ENCODE results near the gene HELZ2.
"Not testable (repeated sequence)": the region's sequence is repeated elsewhere in the genome, so short reads cannot be mapped to it uniquely, and the experiment has no call there.

Gene HELZ2, protein sequence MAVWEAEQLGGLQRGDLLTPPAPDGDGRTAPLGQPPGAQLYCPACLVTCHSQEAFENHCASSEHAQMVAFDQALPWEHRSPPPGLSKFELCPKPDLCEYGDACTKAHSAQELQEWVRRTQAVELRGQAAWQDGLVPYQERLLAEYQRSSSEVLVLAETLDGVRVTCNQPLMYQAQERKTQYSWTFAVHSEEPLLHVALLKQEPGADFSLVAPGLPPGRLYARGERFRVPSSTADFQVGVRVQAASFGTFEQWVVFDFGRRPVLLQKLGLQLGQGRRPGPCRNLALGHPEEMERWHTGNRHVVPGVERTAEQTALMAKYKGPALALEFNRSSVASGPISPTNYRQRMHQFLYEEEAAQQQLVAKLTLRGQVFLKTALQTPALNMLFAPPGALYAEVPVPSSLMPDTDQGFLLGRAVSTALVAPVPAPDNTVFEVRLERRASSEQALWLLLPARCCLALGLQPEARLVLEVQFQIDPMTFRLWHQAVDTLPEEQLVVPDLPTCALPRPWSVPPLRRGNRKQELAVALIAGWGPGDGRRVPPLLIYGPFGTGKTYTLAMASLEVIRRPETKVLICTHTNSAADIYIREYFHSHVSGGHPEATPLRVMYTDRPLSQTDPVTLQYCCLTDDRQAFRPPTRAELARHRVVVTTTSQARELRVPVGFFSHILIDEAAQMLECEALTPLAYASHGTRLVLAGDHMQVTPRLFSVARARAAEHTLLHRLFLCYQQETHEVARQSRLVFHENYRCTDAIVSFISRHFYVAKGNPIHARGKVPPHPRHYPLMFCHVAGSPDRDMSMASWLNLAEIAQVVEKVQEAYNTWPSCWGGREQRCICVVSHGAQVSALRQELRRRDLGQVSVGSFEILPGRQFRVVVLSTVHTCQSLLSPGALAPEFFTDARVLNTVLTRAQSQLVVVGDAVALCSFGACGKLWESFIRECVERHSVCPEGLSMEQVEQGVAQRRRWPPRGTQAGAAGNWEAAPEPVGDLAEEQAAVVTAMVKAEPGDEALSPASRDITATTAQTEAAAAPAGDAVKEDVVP (N-terminal part only)

DNA sequence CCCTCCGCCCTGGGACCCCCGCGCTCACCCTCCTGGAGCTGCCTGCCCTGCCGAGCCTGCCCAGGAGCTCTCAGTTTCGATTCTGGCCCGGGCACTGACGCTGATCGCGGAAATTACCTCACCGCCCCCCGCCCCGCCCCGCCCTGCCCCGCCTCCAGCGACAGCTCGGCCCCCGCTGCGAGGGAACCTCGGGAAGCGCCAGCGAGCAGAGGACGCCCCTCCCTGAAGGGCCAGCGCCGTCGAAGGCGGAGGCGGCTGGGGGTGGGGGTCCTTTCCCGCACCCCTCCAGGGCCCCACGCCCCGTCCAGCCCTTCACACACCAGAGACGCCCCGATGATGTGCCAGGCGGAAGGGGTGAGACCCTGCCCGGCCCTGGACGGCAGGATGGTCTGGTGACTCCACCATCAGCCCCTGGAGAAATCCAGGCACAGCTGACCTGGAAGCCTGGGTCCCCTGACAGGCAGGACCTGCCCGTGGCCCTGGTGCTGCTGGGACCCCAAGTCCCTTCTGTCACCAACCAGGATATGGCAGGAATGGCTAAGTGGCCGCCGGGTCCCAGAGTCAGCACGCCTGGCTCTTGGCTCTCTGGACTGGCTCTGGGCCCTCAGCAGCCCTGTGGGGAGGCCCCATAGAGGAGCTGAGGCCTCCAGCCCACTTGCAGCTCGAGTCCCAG lies at the start of gene HELZ2:
Gene HELZ2, minus strand, starts transcription at position 84 of the 673 bp plus-strand sequence. CDS start 1,854 bp downstream, outside the sequence.
- peak; percentile 58 for DNase-seq

DNA sequence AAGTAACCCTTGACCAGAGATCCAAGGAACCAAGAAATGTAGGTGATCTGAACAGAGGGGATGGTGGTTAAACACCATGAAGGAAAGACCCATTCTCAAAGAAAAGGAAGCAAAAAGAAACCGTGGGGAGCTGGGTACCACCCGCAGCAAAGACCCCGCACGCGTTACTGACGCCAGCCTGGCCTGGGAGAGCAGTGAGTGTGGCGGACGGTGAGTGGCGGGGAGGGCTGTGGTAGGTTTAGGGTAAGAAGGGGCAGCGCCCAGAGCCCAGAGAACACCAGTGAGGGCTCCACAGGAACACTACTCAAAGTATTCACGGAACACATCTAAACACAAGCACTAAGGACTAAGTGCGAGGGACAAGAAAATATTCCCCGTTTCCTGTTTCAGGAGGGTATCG lies 48.7 kb upstream of the HELZ2 start:
- DNase-seq, result no peak

DNA sequence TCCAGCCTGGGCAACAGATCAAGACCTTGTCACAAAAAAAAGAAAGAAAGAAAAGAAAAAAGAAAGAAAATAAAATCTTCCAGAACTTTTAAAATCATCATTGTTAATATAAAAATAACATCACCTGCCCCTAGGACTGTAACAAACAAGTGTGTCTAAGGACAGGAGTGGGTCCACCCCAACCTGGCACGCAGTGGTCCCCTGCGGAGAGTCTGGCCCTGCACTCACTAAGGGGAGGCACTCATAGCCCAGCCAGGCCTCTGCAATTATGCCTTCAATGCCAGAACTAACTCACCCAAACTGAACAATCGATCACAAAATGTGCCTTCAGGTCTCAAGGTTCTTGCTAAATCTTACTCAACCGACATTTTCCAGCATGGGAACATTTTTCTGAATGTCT lies 48.1 kb upstream of the HELZ2 start:
- DNase-seq, result no peak

DNA sequence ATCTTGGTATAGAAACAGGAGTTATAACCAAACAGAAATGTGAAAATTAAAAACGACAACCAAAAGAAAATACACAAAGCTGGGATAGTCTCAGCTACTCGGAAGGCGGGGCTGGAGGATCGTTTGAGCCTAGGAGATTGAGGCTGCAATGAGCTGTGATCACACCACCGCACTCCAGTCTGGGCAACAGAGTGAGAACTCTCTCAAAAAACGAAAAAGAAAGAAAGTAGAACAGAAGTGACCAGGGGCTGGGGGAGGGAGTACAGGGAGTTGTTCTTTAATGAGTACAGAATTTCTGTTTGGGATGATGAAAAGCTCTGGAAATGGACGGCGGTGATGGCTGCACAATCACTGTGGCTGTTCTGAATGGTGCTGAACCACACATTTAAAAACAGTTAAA lies 47.0 kb upstream of the HELZ2 start:
- DNase-seq, result no peak

DNA sequence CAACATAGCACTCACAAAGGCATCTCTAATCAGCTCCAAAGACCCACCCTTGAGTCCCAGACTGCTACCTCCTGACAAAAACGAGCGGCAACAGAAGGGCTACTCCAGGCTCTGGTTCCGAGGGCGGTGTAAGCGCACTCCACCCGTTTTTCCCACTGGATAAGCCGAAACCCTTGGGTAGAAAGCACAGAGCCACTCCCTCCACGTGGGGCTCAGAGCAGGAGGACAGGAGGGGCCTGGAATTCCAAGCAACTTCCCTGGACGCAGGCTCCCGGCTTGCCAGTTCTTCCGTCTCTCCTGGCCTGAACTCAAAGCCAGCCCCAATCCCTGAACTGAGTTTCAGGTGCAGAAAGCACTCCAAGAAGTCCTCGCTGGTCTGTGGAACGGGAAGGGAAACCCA lies 45.5 kb upstream of the HELZ2 start:
- no peak for DNase-seq

DNA sequence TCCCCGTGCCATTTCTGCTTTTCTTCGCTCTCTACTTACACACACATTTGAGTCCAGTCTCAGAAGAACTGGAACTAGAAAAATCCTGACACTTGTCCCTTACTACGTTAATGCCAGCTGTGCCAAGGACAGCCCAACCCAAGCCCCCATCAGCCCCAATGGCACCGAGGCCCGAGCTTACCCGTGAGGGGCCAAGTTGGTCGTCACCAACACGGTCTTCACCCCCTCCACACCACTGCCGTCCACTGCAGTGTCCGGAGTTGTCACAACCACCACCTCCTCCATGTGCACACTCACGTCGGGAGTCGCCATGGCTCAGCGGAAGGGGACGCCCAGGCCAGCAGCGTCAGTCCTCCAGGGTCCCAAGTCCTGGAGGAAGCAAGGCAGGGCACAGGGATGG lies 45.0 kb upstream of the HELZ2 start:
- DNase-seq, result no peak

DNA sequence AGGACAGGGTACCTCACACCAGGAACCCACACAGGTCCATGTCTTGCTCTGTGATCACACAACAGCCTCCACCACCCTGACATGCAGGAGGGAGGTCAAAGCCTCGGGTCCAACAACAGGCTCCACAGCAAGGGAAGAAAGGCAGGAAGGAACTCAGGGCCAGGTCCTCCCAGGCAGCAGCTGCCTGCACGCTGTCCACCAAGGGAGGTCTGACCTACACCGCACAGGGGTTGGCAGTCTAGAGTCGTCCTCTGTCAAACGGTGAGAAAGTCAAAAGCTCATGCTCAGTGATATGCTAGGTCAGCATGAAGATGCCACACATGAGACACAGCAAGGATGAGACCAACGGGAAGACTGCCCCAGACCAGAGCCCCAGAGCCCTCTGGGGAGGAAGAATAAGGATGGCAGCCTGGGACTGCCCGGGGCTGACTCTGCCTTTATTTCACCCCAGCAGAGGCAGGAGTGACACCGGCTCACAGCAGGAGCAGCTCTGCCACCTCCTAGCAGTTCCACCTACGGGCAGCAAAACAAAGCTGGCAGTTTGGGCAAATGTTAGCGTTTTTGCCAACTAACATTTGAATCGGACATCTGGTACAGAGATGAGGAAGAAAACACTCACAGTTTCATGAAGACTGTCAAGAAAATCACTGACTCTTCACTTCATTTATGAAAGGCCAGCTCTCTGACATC lies 44.4 kb upstream of the HELZ2 start:
- DNase-seq, result no peak

DNA sequence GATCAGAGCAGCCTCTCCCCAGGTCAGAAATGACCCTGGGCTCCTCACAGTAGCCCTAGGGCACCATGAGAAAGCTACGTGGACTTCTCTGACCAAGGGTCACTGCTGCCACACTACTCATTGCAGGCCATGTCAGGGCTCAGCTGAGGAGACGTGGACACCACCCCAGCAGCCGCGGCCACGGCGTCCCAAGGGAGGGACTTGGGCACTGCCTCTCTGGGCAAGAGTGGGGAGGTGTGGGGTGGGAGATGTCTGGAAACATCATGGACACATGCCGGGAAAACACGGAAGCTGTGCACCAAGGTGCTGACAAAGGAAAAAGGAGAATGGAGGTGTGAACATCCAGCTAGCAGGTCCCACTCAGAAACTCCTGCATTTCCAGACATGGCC lies 43.8 kb upstream of the HELZ2 start:
- DNase-seq, result no peak

DNA sequence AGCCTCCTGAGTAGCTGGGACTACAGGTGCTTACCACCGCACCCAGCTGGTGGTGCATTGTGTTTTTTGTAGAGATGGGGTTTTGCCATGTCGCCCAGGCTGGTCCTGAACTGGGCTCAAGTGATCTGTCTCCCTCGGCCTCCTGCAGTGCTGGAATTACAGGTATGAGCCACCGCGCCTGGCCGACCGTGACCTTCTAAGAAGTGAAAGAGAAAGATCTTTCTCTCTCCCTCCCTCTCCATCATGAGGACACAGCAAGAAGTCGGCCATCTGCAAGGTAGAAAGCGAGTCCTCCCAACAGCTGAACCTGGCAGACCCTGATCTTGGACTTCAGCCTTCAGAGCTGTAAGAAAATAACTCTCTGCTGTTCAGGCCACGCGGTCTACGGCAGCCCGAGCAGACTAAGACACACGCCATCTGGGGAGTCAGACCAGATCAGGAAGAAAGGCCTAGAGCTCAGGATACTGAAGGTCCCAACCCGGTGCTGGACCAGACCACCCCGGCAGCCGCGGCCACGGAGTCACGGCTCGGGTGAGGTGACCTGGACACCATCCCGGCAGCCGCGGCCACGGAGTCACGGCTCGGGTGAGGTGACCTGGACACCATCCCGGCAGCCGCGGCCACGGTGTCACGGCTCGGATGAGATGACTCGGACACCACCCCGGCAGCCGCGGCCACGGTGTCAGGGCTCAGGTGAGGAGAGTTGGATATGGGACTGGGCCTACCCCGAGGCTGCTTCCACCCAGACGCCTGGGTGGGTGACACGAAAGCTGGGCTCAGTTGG lies 43.2 kb upstream of the HELZ2 start:
- no peak for DNase-seq

DNA sequence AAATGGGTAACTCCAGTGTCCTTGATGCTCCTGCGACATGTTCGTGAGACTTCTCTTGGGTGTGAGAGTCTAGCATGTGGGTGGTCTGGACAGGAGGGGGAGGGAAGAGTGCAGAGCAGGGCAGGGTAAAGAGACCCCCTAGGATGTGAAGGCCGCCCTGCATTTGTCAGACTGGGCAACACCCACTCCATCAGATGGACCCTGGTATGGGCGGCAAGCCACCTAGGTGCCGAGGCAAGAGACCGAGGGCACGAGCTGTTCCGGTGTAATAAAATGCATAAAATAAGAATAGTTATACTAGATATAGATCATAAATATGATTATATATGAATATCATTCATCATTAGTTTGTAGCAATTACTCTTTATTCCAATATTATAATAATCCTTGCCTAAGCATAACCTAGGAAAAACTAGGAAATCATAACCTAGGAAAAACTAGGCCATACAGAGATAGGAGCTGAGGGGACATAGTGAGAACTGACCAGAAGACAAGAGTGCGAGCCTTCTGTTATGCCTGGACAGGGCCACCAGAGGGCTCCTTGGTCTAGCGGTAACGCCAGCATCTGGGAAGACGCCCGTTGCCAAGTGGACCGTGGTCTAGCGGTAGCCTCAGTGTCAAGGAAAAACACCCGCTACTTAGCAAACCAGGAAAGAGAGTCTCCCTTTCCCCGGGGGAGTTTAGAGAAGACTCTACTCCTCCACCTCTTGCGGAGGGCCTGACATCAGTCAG lies 40.0 kb upstream of the HELZ2 start:
- not testable (repeated sequence) for DNase-seq

DNA sequence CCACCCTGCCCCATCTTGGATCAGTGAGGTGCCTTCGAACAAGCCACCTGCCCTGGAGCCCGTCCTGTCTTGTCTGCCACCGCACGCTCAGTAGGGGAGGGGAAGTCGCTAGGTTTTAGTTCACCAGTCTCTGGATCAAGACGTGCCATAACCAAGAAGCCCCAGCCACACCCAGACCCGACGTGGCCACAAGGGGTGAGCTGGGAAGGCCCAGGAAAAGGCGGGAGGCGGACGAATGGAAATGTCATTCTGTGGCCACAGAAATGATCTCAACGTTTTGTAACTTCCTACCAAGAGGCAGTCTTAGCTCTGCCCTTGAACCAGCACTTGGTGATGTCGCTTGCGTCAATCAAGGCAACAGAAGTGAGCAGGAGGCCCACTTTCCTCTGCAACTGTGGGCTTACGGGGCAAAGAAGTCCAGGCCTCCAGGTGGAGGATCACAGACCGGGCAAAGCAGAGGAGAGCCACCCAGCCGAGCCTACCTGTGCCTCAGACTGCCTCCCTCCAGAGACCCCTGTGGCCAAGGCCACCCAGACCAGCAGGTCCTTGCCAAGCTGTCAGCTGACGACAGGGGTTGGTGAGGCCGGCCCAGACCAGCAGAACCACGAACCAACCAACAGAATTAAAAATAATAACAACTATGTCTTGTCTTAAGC lies 38.4 kb upstream of the HELZ2 start:
- no peak for DNase-seq

DNA sequence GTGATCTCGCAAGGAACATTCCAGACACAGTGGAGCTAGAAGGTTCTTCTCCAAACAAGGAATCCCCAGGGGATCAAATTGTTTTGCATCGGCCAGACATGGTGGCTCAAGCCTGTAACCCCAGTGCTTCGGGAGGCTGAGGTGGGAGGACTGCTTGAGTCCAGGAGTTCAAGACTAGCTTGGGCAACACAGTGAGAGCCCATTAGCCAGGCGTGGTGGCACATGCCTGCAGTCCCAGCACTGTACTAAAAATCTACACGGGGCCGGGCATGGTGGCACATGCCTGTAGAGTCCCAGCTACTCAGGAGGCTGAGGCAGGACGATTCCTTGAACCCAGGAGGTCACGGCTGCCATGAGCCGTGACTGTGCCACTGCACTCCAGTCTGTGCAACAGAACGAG lies 37.6 kb upstream of the HELZ2 start:
- DNase-seq, result no peak

DNA sequence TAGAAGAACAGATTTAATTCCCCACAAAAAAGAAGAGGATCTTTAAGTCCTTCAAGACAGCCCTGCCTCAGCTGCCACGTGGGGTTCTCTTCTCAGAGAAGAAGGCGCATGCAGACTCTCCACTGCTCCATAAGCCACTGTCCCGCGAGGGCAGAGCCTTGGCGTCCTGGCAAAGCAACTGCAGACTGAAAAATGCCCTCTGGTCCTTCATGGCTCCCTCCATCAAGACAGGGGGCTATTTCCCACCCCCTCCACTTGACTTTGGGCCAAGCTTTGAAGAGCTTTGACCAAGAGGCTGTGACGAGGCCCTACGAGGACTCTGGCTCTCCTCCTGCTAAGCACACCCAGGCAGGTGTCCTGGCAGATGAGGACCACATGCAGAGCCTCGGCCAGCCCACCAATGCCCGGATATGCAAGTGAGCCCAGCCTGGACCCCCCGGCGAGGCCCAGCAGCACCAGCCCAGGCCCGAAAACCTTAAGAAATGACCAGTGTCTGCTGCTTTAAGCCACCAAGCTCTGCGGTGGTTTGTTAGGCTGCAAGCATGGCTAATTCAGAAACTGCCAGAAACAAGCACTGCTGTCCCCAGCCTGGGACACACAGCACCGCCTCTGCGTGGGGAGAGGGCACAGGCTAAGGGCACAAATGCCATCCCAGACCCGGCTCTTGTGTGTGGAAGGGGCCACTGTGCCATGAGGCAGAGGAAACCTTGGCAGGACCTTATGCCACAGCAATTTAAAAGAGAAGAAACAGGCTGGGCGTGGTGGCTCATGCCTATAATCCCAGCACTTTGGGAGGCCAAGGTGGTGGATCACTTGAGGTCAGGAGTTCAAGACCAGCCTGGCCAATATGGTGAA lies 36.8 kb upstream of the HELZ2 start:
- no peak for DNase-seq

DNA sequence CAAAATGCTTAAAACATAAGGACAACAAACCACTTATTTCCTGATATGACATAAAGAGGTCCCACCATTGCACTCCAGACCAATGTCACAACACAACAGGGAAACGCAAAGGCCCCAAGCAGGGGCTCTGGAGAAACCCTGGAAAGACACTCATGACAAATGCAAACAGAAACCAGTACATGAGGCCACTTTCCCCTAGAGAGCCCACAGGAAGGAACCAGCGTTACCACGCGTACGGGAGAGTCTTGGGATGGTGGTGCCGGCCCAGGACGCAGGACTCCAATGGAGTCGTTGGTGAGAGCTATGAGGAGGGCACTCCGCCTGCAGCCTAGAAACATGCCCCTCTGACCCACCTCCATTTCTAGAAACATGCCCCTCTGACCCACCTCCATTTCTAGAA lies 32.6 kb upstream of the HELZ2 start:
- DNase-seq, result no peak

DNA sequence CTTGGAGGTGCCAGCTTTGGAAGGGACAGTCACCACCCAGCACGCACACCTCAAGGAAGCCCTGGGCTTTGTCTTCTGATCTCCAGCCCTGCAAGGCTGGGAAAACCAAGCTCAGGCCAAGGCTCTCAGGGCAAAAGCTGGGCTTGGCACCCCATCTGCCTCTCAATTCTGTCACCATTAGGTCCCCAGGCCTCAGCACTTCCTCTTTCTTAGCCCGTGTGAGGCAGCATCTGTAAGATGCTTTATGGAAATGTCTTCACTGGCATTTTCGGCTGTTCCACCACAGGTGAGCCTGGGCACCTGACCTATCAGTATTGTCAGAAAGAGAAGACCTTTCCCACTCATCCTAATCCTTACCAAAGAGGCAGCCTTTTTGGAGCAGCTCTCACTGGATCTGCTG lies 28.3 kb upstream of the HELZ2 start:
- DNase-seq, result no peak

DNA sequence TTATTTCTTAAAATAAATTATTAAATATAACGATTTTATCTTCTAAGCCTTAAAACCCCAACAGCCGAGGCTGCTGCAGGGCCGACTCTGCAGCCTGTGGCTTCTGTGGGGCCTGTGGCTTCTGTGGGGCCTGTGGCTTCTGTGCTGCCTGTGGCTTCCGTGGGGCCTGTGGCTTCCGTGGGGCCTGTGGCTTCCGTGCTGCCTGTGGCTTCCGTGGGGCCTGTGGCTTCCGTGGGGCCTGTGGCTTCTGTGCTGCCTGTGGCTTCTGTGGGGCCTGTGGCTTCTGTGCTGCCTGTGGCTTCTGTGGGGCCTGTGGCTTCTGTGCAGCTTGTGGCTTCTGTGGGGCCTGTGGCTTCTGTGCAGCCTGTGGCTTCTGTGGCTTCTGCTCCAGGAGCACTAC lies 27.6 kb upstream of the HELZ2 start:
- peak; percentile 33 for DNase-seq

DNA sequence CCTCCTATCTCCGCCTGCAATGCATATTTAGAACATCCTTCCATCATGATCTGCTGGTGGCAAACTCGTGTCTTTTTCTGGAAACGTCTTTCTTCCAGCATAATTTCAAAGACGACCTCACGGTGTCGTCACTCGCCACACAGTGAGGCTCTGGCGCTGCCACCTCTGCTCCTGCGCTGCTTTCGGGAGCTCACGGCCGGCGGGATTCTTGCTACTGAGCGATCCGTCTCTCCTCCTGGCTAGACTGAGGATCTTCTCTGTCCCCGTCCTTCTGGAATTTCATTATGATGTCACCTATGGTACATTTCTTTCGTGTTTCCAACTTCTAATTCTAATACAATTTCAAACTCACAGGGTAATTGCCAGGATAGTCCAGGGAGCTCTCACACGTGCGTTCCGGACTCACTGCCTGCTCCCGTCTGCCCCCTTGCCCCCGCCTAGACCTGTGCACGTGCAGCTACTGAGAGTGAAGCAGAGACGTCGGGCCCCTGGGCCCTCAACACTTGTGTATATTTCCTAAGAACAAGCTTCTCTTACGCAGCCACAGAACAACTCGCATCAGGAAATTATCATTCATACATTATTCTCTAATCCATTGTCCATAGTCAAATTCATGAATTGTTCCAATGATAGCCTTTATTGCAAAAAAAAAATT lies 25.5 kb upstream of the HELZ2 start:
- DNase-seq, result no peak

DNA sequence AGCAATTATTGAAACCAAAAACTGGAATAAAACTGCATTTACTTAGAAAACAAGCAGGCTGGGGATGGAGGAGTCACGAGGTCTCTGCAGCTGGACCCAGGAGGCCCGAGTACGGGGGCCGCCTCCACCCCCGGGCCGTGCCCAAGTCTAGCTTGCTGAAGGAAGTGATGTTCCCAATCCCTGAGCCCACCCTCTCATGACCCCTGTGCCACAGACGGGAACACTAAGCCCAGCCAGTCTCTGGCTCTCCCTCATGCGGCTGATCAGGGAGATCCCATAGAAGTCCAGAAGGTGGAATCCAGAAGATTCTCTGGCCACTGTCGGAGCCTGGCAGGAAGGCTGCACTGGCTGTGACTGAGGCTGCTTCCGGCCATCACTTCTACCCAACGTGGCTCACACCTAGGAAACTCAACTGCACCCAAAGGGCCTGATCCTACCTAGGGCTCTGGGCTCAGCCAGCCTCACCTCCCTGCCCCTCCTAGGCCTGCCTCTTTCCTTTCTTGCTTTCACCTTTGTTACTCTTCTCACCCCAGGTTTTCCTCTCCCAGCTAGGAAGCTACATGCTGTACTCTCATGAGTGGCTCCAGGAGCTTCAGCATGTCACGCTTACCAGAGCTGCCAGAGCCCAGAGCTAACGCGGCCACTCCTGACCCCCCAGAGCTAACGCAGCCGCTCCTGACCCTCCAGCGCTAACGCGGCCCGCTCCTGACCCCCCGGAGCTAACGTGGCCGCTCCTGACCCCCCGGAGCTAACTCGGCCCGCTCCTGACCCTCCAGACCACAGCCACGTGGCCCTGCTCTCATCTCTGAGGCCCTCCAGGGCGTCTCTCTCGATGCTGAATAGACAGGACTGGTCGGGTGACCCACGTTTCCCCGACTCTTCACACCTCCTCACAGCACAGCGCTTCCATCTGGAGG lies 24.7 kb upstream of the HELZ2 start:
- no peak for DNase-seq
